ENCODE results near the gene GPRC5C.
A peak's percentile ranks its signal among the peaks of the same experiment; 100 is the strongest.

The GPRC5C gene

DNA sequence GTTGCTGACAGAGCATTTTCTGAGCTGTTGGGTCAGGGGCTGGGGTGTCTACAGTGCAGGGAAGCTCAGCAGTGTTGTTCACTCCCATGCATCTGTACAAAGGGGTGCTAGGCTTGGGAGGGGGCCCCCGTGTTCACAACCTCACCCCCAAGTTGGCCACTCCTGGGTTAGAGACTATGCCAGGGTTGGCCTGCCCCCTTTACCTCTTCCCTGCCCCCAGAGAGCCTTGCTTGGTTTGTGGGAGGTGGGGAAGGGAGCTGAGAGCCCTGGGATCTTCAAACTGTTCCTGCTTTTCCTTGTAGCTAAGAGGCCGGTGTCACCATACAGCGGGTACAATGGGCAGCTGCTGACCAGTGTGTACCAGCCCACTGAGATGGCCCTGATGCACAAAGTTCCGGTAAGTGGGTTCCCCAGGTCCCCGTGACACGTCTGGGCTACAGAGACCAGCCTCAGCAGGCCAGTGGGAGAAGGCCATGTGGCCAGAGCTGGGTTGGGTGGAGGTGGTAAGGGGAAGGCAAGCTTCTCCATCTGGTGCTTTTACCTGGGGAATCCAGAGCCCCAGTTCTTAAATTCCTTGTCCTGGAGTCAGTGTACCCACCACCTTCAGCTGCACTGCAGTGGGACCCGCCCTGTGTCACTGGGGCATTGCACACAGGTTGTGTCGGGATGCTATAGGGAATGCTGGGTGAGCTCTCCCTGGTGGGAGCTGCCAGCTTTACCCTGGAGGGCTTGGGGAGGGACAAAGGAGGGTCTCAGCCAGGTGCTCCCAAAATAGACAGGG lies 11.8 kb downstream of the GPRC5C start:
- Mint-ChIP-seq H3K4me1 (no peaks in the 10 kb centered on the region), H3K27me3 (peaks cover 9% of the 10 kb centered on the region), H3K36me3 (ENCODE audit: insufficient read depth) (no peaks in the 10 kb centered on the region), H3K4me3 (no peak overlapping the region), H3K9me3 (no peaks in the 10 kb centered on the region), H3K27ac (ENCODE audit: low read depth) (no peak overlapping the region)
- ATAC-seq (replicated peaks; ENCODE audit: extremely low read depth, poor library complexity, severe bottlenecking), result no peak
- no peak for DNase-seq (ENCODE audit: low spot score in 2 of 2)

DNA sequence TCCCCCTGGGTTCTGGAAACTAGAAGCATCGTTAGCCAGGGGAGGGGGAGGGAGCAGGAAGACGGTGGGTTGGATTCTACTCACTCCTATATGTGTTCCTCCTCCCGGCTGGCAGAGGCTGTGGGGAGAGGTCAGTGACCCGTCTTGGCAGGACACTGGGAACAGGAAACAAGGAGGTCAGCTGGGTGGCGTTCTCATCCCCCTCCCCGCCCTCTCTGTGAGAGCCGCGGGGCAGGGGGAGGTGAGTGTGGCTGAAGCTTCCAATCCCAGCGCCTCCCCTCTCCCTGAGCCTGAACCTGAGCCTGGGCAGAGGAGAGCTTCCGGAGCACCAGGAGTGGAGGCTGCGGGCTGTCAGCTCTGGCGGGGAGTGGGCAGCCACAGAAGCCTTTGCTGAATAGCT lies 12.5 kb downstream of the GPRC5C start:
- no peaks in the 10 kb centered on the region for H3K36me3 Mint-ChIP-seq (ENCODE audit: insufficient read depth)
- DNase-seq (ENCODE audit: low spot score in 2 of 2) (no peak), ATAC-seq (replicated peaks; ENCODE audit: extremely low read depth, poor library complexity, severe bottlenecking) (no peak)
- no peak overlapping the region for H3K27ac Mint-ChIP-seq (ENCODE audit: low read depth)
- H3K4me1 Mint-ChIP-seq, result no peaks in the 10 kb centered on the region
- no peaks in the 10 kb centered on the region for H3K9me3 Mint-ChIP-seq
- H3K27me3 Mint-ChIP-seq, result peaks cover 9% of the 10 kb centered on the region
- H3K4me3 Mint-ChIP-seq, result no peak overlapping the region

GRCh38 chr17:74445158-74445557 lies 13.3 kb downstream of the GPRC5C start:
- peaks cover 9% of the 10 kb centered on the region for H3K27me3 Mint-ChIP-seq
- DNase-seq (ENCODE audit: low spot score in 2 of 2), result no peak
- H3K4me1 Mint-ChIP-seq, result no peaks in the 10 kb centered on the region
- H3K9me3 Mint-ChIP-seq, result no peaks in the 10 kb centered on the region
- ATAC-seq (replicated peaks; ENCODE audit: extremely low read depth, poor library complexity, severe bottlenecking), result no peak
- H3K36me3 Mint-ChIP-seq (ENCODE audit: insufficient read depth), result no peaks in the 10 kb centered on the region
- H3K4me3 Mint-ChIP-seq, result no peak overlapping the region
- H3K27ac Mint-ChIP-seq (ENCODE audit: low read depth), result no peak overlapping the region

DNA sequence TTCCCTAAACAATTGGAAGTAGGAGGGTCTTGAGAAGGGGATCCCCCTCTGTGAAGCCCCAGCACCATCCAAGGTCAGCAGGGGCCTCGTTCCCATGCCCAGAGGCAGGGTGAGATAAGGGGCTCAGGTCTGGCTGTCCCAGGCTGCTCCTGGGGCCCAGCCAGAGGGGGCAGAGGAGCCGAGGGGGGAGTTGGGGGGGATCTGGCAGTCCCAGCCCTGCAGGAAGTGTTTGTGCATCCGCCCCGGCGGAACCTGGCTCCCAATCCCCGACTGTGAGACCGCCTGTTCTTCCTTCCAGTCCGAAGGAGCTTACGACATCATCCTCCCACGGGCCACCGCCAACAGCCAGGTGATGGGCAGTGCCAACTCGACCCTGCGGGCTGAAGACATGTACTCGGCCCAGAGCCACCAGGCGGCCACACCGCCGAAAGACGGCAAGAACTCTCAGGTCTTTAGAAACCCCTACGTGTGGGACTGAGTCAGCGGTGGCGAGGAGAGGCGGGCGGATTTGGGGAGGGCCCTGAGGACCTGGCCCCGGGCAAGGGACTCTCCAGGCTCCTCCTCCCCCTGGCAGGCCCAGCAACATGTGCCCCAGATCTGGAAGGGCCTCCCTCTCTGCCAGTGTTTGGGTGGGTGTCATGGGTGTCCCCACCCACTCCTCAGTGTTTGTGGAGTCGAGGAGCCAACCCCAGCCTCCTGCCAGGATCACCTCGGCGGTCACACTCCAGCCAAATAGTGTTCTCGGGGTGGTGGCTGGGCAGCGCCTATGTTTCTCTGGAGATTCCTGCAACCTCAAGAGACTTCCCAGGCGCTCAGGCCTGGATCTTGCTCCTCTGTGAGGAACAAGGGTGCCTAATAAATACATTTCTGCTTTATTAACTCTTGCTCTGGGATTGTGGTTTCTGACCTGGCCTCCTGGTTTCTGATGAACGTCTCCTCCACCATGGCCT lies 14.9 kb downstream of the GPRC5C start:
- Mint-ChIP-seq H3K9me3 (no peaks in the 10 kb centered on the region), H3K4me3 (no peak overlapping the region)

DNA sequence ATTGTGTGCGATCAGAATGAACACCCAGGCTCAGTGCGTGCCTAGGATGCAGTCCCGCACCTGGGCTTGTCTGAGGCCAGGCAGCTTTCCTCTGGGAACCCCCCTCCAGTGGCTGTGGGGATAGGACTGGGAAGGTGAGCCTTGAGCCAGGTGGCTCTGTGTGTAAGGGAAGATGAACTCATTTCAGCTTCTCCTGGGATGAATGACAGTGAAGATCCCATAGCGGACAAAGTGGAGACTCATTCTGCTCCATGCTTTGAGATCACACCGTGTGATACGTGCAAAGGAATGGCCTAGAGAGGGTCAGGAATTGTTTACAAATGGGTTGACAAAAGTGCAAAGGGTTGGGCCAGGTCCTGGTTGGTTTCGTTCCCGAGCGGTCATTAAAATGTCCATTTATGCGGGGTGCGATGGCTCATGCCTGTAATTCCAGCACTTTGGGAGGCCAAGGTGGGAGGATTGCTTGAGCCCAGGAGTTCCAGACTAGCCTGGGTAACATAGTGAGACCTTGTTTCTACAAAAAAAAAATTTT lies 15.8 kb downstream of the GPRC5C start:
- Mint-ChIP-seq H3K4me1 (peaks cover 6% of the 10 kb centered on the region), H3K36me3 (ENCODE audit: insufficient read depth) (peaks cover under 1% of the 10 kb centered on the region), H3K27me3 (peaks cover 3% of the 10 kb centered on the region), H3K9me3 (no peaks in the 10 kb centered on the region), H3K27ac (ENCODE audit: low read depth) (no peak overlapping the region), H3K4me3 (no peak overlapping the region)
- no peak for DNase-seq (ENCODE audit: low spot score in 2 of 2)
- no peak for ATAC-seq (replicated peaks; ENCODE audit: extremely low read depth, poor library complexity, severe bottlenecking)

More for the DNA sequence above, 14.9 kb downstream of the GPRC5C start:
- no peaks in the 10 kb centered on the region for H3K4me1 Mint-ChIP-seq
- H3K36me3 Mint-ChIP-seq (ENCODE audit: insufficient read depth), result no peaks in the 10 kb centered on the region
- no peak for DNase-seq (ENCODE audit: low spot score in 2 of 2)
- ATAC-seq (replicated peaks; ENCODE audit: extremely low read depth, poor library complexity, severe bottlenecking), result no peak
- H3K27me3 Mint-ChIP-seq, result peaks cover 9% of the 10 kb centered on the region
- no peak overlapping the region for H3K27ac Mint-ChIP-seq (ENCODE audit: low read depth)

GRCh38 chr17:74448756-74449155 lies 16.9 kb downstream of the GPRC5C start:
- peaks cover 2% of the 10 kb centered on the region for H3K36me3 Mint-ChIP-seq (ENCODE audit: insufficient read depth)
- ATAC-seq (replicated peaks; ENCODE audit: extremely low read depth, poor library complexity, severe bottlenecking) (no peak), DNase-seq (ENCODE audit: low spot score in 2 of 2) (no peak)
- H3K4me3 Mint-ChIP-seq, result no peak overlapping the region
- peaks cover 10% of the 10 kb centered on the region for H3K4me1 Mint-ChIP-seq
- H3K27me3 Mint-ChIP-seq, result no peaks in the 10 kb centered on the region
- H3K27ac Mint-ChIP-seq (ENCODE audit: low read depth), result no peak overlapping the region
- H3K9me3 Mint-ChIP-seq, result no peaks in the 10 kb centered on the region

GRCh38 chr17:74449306-74449705 lies 17.4 kb downstream of the GPRC5C start:
- Mint-ChIP-seq H3K4me3 (no peak overlapping the region), H3K36me3 (ENCODE audit: insufficient read depth) (peaks cover 2% of the 10 kb centered on the region), H3K27me3 (no peaks in the 10 kb centered on the region), H3K9me3 (no peaks in the 10 kb centered on the region), H3K27ac (ENCODE audit: low read depth) (no peak overlapping the region), H3K4me1 (peaks cover 10% of the 10 kb centered on the region)
- ATAC-seq (replicated peaks; ENCODE audit: extremely low read depth, poor library complexity, severe bottlenecking) (no peak), DNase-seq (ENCODE audit: low spot score in 2 of 2) (no peak)

GRCh38 chr17:74449773-74450172 lies 17.9 kb downstream of the GPRC5C start:
- Mint-ChIP-seq H3K9me3 (no peaks in the 10 kb centered on the region), H3K4me1 (peaks cover 10% of the 10 kb centered on the region), H3K27me3 (no peaks in the 10 kb centered on the region), H3K27ac (ENCODE audit: low read depth) (no peak overlapping the region), H3K4me3 (no peak overlapping the region), H3K36me3 (ENCODE audit: insufficient read depth) (peaks cover 2% of the 10 kb centered on the region)
- ATAC-seq (replicated peaks; ENCODE audit: extremely low read depth, poor library complexity, severe bottlenecking), result no peak
- no peak for DNase-seq (ENCODE audit: low spot score in 2 of 2)

DNA sequence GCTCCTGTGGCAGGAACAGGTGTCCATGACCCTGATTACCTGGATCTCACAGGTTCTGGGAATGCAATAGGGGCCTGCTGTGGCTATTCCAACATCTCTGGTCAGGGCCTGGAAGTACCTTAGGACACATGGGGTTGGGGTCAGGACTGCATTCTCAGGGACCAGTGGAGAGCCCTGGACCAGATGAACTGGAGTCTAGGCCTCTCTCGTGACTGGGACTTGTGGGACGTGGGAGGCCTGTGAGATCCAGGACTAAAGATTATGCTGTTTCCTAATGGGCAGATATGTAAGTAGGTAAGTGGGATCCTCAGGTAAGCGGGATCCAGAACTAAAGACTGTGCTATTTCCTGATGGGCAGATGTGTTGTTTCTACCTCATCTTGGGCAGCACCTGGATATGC lies 18.3 kb downstream of the GPRC5C start:
- Mint-ChIP-seq H3K4me1 (peaks cover 10% of the 10 kb centered on the region), H3K27me3 (no peaks in the 10 kb centered on the region), H3K9me3 (no peaks in the 10 kb centered on the region), H3K4me3 (no peak overlapping the region), H3K27ac (ENCODE audit: low read depth) (no peak overlapping the region), H3K36me3 (ENCODE audit: insufficient read depth) (peaks cover 2% of the 10 kb centered on the region)
- no peak for DNase-seq (ENCODE audit: low spot score in 2 of 2)
- no peak for ATAC-seq (replicated peaks; ENCODE audit: extremely low read depth, poor library complexity, severe bottlenecking)

DNA sequence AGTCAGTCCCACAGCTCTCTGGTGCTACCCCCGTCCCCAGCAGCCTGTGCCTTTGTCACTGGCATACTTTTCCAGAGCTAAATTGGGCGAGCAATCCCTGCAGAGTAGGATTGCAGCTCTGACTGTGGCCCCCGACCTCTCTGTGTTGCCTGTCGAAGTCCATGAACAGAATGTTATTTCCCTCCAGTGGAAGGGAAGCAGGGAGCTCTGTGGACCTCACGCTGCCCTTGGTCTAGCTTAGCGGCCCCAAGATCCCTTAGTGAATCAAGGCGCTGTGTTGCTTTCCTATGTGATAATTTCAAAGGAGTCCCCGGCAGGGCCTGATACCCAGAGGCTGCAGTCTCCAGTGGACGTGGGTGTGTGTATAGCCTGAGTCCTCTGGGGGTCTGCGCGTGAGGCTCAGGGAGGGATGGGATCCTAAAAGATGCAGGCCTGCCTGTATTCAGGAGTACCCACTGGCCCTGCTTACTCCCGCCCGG lies 19.1 kb downstream of the GPRC5C start:
- H3K27ac Mint-ChIP-seq (ENCODE audit: low read depth), result no peak overlapping the region
- peaks cover 10% of the 10 kb centered on the region for H3K4me1 Mint-ChIP-seq
- peaks cover 2% of the 10 kb centered on the region for H3K36me3 Mint-ChIP-seq (ENCODE audit: insufficient read depth)
- no peak overlapping the region for H3K4me3 Mint-ChIP-seq
- no peaks in the 10 kb centered on the region for H3K9me3 Mint-ChIP-seq
- ATAC-seq (replicated peaks; ENCODE audit: extremely low read depth, poor library complexity, severe bottlenecking) (no peak), DNase-seq (ENCODE audit: low spot score in 2 of 2) (no peak)
- H3K27me3 Mint-ChIP-seq, result no peaks in the 10 kb centered on the region

GRCh38 chr17:74451557-74451956 lies 19.7 kb downstream of the GPRC5C start:
- peaks cover 10% of the 10 kb centered on the region for H3K4me1 Mint-ChIP-seq
- no peaks in the 10 kb centered on the region for H3K27me3 Mint-ChIP-seq
- ATAC-seq (replicated peaks; ENCODE audit: extremely low read depth, poor library complexity, severe bottlenecking), result no peak
- no peaks in the 10 kb centered on the region for H3K9me3 Mint-ChIP-seq
- DNase-seq (ENCODE audit: low spot score in 2 of 2), result no peak
- no peak overlapping the region for H3K27ac Mint-ChIP-seq (ENCODE audit: low read depth)
- peaks cover 4% of the 10 kb centered on the region for H3K36me3 Mint-ChIP-seq (ENCODE audit: insufficient read depth)
- H3K4me3 Mint-ChIP-seq, result no peak overlapping the region

- no peak overlapping the region for H3K27ac Mint-ChIP-seq (ENCODE audit: low read depth)
- ATAC-seq (replicated peaks; ENCODE audit: extremely low read depth, poor library complexity, severe bottlenecking) (peak; percentile 27), DNase-seq (ENCODE audit: low spot score in 2 of 2) (no peak)
- peak overlapping the region; percentile 61 for H3K4me3 Mint-ChIP-seq
- H3K4me1 Mint-ChIP-seq, result peaks cover 16% of the 10 kb centered on the region
- no peaks in the 10 kb centered on the region for H3K27me3 Mint-ChIP-seq
- peaks cover 4% of the 10 kb centered on the region for H3K36me3 Mint-ChIP-seq (ENCODE audit: insufficient read depth)
- no peaks in the 10 kb centered on the region for H3K9me3 Mint-ChIP-seq
Observed at GRCh38 chr17:74452033-74452840, 20.3 kb downstream of the GPRC5C start.

All from central memory CD8-positive, alpha-beta T cell (primary cell).